ENCODE results near the gene ZXDC. TPM values are rescaled to one million over a fixed set of nuclear protein-coding genes. Genes with fewer than 3 reads are reported as not detected.

Gene ZXDC
- total and polyA plus RNA-seq, 2 donors (not counting 1 experiment from before 2014, with no cell fraction given), result 38.9 to 70.9 TPM

DNA sequence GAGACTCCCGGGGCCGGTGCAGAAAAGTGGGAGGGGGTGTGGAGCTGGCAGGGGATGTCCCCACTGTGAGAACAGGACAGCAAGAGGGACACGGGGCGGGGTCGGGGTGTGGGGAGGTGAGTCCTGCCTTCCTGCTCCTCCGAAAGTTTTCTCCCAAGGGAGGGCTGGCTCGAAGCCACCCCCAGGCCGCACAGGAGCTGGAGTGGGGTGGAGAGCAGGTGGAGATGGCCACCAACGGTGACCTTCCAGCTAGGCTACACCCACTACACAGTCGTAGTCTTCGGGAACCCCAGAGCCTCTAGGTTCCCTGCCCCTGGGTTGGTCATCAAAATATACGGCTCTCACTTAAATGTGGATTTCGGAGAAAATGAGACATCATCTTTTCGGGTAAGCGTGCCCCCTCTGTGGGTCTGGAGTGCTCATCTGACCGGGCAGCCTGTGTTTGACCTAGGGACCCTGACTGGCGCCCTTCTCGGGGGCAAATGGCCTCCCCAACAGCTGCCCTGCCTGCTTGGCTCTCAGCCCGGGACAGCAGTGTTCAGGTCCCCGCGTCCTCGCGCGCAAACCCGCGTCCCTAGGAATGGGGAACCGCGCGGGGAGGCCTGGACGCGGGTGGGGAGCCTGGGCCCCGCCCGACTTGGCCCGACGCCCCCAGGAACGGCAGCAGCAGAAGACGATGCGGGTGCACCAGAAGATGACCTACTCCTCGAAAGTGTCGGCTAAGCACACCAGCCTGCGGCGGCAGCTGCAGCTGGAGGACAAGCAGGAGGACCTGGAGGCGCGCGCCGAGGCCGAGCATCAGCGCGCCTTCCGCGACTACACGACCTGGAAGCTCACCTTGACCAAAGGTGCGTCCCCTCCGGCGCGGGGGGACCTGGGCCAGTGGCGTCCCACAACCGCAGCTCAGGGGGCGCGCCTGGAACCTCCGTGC, 59.8 kb downstream of the ZXDC start:
- no peak overlapping the region for H3K9ac ChIP-seq (ENCODE audit: low read length)
- CTCF ChIA-PET, result no interaction called here
- 51% methylated on average over 61 of the region's 61 CpGs for WGBS (ENCODE audit: insufficient coverage)

More for the DNA sequence above, 59.8 kb downstream of the ZXDC start:
- POLR2A ChIA-PET, result no interaction called here
- Histone ChIP-seq H3K36me3 (replicated peaks in 1 of 2; ENCODE audit: control extremely low read depth in 1 of 2, control insufficient read depth in 1 of 2, extremely low read depth in 1 of 2, insufficient read depth in 2 of 2, low read length in 1 of 2) (no peaks in the 10 kb centered on the region), H3K4me3 (ENCODE audit: control extremely low read depth in 1 of 5, extremely low read depth in 1 of 5, insufficient read depth in 1 of 5, low read depth in 2 of 5, low read length in 4 of 5) (no peak overlapping the region), H3K27ac (ENCODE audit: low read length in 2 of 2) (no peak overlapping the region), H4K20me1 (ENCODE audit: control insufficient read depth, insufficient read depth, low read length, poor library complexity, severe bottlenecking) (no peaks in the 10 kb centered on the region), H2AFZ (ENCODE audit: insufficient read depth, low read depth, low read length, poor library complexity, severe bottlenecking) (no peak overlapping the region), H3K79me2 (ENCODE audit: control insufficient read depth, insufficient read depth, low read length) (no peaks in the 10 kb centered on the region), H3K9me3 (ENCODE audit: control extremely low read depth in 1 of 3, control insufficient read depth in 2 of 3, insufficient read depth in 1 of 3, low read length in 2 of 3) (peaks cover 0 to 3% (median 0%) of the 10 kb centered on the region in 3 donors), H3K4me2 (replicated peaks; ENCODE audit: low read depth, low read length, poor library complexity, severe bottlenecking) (no peak overlapping the region), H3K4me1 (ENCODE audit: control insufficient read depth in 2 of 2, insufficient read depth in 2 of 2, low read length in 2 of 2) (no peaks in the 10 kb centered on the region), H3K27me3 (replicated peaks in 1 of 4; ENCODE audit: control extremely low read depth in 1 of 4, control insufficient read depth in 3 of 4, insufficient read depth in 4 of 4, low read length in 3 of 4) (peaks cover 0 to 16% (median 0%) of the 10 kb centered on the region in 4 experiments)
- H3K27me3 Mint-ChIP-seq, result peaks cover 35% of the 10 kb centered on the region
- H3K9me3 Mint-ChIP-seq (ENCODE audit: insufficient read depth), result no peaks in the 10 kb centered on the region
- H3K4me3 Mint-ChIP-seq, result no peak overlapping the region
- DNase-seq, result no peak
- H3K4me1 Mint-ChIP-seq, result no peaks in the 10 kb centered on the region
- intact Hi-C loops (cut with micrococcal nuclease), result no loop called here
- no peak for ATAC-seq (ENCODE audit: low read depth)
- H3K27ac Mint-ChIP-seq, result no peak overlapping the region
- TF ChIP-seq CTCF (IDR thresholded peaks at IDR 0.05) (no peak), EZH2 (IDR thresholded peaks at IDR 0.05; ENCODE audit: borderline replicate concordance, insufficient read depth, low read depth, low read length, poor library complexity, severe bottlenecking) (no peak)
